Astrocyte of the cerebellum (primary cell): ENCODE data around the gene B4GALT5.
"Not testable (repeated sequence)": the region's sequence is repeated elsewhere in the genome, so short reads cannot be mapped to it uniquely, and the experiment has no call there.

Experiments used
- DNase-seq: peaks from one replicate; pipeline ENCODE4 v3.0.0-alpha.2; 2011; ENCODE audit warnings: low read depth
- H3K4me3 ChIP-seq: 2 replicates; pipeline ENCODE4 v1.5.1; 2011; ENCODE audit warnings: mild to moderate bottlenecking, low read depth, low read length, moderate library complexity
- in situ Hi-C: cut with HindIII; loops from 2 replicates; pipeline ENCODE4 v1.10.0; 2017; ENCODE audit warnings: low sequenced_read_pairs
- TF ChIP-seq, protein P1 (sequence below): IDR thresholded peaks from 2 replicates; pipeline ENCODE4 v1.5.1; 2012; ENCODE audit warnings: low read length, low read depth, moderate library complexity, mild to moderate bottlenecking; ENCODE audit errors: missing control alignments

Gene B4GALT5

DNA sequence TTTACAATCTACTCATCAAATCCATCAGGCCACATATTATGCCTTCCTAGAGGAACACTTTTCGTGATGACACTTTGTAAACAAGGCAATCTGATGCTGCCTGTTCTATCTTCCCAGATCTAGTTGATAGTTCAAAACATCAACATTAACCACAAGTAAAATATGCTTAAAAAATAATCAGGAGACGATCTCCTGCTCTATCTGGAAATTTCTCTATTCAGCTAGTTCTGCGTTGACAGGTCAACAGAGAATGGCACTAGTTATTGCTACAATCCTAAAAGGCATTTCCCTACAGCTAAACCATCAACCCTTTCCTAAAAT lies 2.1 kb downstream of the B4GALT5 start:
- TF ChIP-seq, protein P1, sequence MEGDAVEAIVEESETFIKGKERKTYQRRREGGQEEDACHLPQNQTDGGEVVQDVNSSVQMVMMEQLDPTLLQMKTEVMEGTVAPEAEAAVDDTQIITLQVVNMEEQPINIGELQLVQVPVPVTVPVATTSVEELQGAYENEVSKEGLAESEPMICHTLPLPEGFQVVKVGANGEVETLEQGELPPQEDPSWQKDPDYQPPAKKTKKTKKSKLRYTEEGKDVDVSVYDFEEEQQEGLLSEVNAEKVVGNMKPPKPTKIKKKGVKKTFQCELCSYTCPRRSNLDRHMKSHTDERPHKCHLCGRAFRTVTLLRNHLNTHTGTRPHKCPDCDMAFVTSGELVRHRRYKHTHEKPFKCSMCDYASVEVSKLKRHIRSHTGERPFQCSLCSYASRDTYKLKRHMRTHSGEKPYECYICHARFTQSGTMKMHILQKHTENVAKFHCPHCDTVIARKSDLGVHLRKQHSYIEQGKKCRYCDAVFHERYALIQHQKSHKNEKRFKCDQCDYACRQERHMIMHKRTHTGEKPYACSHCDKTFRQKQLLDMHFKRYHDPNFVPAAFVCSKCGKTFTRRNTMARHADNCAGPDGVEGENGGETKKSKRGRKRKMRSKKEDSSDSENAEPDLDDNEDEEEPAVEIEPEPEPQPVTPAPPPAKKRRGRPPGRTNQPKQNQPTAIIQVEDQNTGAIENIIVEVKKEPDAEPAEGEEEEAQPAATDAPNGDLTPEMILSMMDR, result no peak
- DNase-seq, result no peak
- in situ Hi-C loops, result no loop called here
- H3K4me3 ChIP-seq, result peak overlapping the region; percentile 80

DNA sequence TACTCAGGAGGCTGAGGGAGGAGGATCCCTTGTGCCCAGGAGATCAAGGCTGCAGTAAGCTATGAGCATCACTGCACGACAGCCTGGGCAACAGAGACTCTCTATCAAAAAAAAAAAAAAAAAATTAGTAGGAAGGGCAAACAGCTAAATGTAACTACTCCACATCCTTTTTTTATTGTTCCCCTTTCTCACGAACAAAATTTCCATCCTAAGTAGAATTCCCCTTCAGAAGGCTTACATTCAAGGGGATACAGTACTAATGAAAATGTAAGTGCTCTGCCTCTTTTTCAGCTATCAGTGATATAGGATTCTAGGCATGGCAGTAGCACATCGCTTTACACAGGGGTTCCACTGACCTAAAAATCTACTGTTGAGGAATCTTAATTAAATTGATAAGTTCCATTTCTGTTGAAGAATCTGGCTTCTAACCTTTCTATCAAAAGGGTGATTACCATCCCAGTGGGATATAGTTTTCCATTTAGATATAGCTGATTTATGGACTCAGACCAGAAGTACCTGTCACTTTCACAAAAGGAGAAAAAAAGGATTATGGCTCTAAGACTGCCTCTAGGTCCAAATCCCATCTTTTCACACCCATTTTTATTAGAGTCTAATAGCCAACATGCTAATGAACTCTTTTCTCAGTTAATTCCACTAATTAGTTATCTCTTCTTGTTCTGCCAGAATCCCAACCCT lies 2.6 kb downstream of the B4GALT5 start:
- TF ChIP-seq, protein P1, result no peak
- in situ Hi-C loops, result no loop called here
- H3K4me3 ChIP-seq, result peak overlapping the region; percentile 80
- no peak for DNase-seq

DNA sequence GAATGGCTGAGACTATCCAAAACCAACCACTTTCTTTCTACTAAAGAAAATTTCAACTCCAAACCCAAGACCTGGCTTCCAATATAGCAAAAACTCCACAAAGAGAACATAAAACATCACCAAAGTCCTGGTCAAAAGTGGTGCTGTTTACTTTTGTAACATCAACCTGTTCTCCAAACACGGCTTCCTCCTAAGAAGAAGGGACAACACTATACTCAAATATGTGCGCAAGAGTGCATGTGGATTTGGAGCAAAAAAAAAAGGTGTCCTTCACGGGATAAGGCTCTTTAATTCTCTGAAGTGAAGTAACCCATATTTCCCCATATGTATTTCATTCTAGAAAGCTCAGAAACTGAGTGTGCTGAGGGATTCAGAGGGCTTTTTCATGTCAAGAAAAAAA lies 6.6 kb downstream of the B4GALT5 start:
- no peak for DNase-seq
- no peak overlapping the region for H3K4me3 ChIP-seq
- TF ChIP-seq, protein P1, result no peak
- in situ Hi-C loops, result no loop called here

DNA sequence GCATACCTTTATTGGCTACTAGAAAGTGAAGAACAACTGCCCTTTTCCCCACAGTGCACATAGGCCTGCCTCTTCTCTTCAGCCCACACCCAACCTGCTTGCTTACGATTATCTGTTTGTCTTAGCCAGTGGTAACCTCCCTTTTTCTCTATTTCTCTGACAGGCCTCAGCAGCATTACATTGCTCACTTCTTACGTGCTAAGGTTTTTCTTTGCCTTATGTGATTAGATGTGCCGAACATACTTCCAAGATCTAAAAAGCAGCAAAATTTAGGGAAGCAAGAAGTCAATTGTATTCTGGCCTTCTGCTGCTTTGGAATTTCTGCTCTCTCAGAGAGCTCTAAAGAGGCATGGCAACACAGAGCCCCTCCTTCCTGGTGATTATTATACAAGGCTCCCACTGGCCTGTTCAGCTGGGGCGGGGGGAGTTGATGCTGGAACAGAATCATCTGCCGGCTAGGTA lies 7.0 kb downstream of the B4GALT5 start:
- in situ Hi-C loops, result no loop called here
- TF ChIP-seq, protein P1, result no peak
- no peak overlapping the region for H3K4me3 ChIP-seq
- DNase-seq, result no peak

DNA sequence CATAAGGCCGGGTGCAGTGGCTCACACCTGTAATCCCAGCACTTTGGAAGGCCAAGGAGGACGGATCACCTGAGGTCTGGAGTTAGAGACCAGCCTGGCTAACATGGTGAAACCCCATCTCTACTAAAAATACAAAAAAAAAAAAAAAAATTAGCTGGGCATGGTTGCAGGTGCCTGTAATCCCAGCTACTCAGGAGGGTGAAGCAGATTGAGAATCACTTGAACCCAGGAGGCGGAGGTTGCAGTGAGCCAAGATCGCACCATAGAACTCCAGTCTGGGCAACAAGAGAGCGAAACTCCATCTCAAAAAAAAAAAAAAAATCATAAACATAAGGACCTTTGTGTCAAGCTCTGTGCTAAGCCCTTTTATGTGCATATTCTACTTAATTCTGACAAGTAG lies 7.8 kb downstream of the B4GALT5 start:
- in situ Hi-C loops, H3K4me3 ChIP-seq, DNase-seq: not testable (repeated sequence)

DNA sequence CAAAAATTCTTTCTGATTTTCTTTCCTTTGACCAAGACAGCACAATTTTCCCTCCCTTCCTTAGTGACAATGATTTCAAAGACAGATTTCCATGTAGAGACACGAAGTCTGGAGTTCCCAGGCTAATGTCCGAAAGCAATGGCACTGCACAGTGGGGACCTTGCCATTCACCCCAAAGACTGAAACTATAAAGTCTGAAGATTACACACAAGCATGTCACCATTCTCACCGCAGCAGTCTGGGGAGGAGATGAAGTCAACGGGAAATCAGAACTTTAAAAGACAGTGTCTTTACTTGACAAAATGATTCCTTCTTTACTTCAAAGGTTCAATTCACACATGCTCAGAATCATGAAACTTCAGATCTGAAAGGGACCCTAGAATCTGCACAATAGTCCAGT lies 8.3 kb downstream of the B4GALT5 start:
- H3K4me3 ChIP-seq, result no peak overlapping the region
- in situ Hi-C loops, result no loop called here
- TF ChIP-seq, protein P1, result no peak
- no peak for DNase-seq

DNA sequence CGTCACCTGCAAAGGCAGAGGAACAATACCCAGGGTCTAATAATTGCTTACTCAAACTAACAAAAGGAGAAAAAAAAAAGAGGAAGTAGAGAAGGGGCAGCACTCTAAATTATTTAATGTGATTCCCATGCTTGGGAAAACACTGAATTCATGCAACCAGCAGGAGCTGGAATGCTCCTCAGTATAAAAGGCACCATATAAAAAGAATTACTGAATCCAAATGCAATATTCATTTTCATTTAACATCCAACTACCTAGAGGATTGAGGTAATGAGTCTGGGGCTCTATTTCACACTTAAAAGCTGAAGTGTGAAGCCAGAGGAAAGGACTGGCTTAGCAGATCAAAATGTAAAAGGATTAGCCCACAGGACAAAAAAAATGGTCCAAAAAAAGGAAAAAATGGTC lies 8.7 kb downstream of the B4GALT5 start:
- in situ Hi-C loops, result no loop called here
- no peak for DNase-seq
- H3K4me3 ChIP-seq, result no peak overlapping the region
- TF ChIP-seq, protein P1, result no peak
